GM12801 (cell line): ENCODE results near the gene BFSP2.

Experiments used
- CTCF ChIP-seq: IDR thresholded peaks from one replicate; pipeline ENCODE4 v1.5.1; 2011; ENCODE audit warnings: control low read depth; ENCODE audit not compliant: insufficient read length; ENCODE audit errors: extremely low read depth

The BFSP2 gene

GRCh38 chr3:133419151-133419909, 19.5 kb downstream of the BFSP2 start:
- TF ChIP-seq CTCF = no peak

GRCh38 chr3:133424937-133425869, 25.3 kb downstream of the BFSP2 start:
- TF ChIP-seq CTCF = no peak

GRCh38 chr3:133425898-133426297, 26.0 kb downstream of the BFSP2 start:
- TF ChIP-seq CTCF = no peak

GRCh38 chr3:133426721-133427120, 26.9 kb downstream of the BFSP2 start:
- no peak for TF ChIP-seq CTCF

- no peak for TF ChIP-seq CTCF
Measured at GRCh38 chr3:133428552-133428951, 28.7 kb downstream of the BFSP2 start.

GRCh38 chr3:133429063-133429462, 29.2 kb downstream of the BFSP2 start:
- no peak for TF ChIP-seq CTCF

- TF ChIP-seq CTCF = no peak
Measured at GRCh38 chr3:133439563-133439962, 39.7 kb downstream of the BFSP2 start.
